ENCODE data around the gene ARHGEF19.

The ARHGEF19 gene

GRCh38 chr1:16158993-16159831 lies 53.2 kb downstream of the ARHGEF19 start:
- no peak overlapping the region for H3K4me3 ChIP-seq (ENCODE audit: low read length)
- no peaks in the 10 kb centered on the region for H3K9me3 ChIP-seq (ENCODE audit: control insufficient read depth, low read length)
- H3K27me3 ChIP-seq (ENCODE audit: control insufficient read depth, insufficient read depth, low read length) = no peaks in the 10 kb centered on the region
- H3K9ac ChIP-seq (ENCODE audit: low read length) = peak overlapping the region; percentile 27
- H3K36me3 ChIP-seq (ENCODE audit: control insufficient read depth, insufficient read depth, low read length) = no peaks in the 10 kb centered on the region
- peaks cover 43% of the 10 kb centered on the region for H3K4me1 ChIP-seq (ENCODE audit: control insufficient read depth, insufficient read depth, low read length)

- Histone ChIP-seq H3K9me3 (ENCODE audit: control insufficient read depth, low read length) (no peaks in the 10 kb centered on the region), H3K9ac (ENCODE audit: low read length) (no peak overlapping the region), H3K4me1 (ENCODE audit: control insufficient read depth, insufficient read depth, low read length) (peaks cover 51% of the 10 kb centered on the region), H3K36me3 (ENCODE audit: control insufficient read depth, insufficient read depth, low read length) (no peaks in the 10 kb centered on the region), H3K27me3 (ENCODE audit: control insufficient read depth, insufficient read depth, low read length) (no peaks in the 10 kb centered on the region), H3K4me3 (ENCODE audit: low read length) (no peak overlapping the region)
Measured at GRCh38 chr1:16158025-16158424, 54.4 kb downstream of the ARHGEF19 start.

- peaks cover 58% of the 10 kb centered on the region for H3K4me1 ChIP-seq (ENCODE audit: control insufficient read depth, insufficient read depth, low read length)
- H3K9ac ChIP-seq (ENCODE audit: low read length) = no peak overlapping the region
- H3K36me3 ChIP-seq (ENCODE audit: control insufficient read depth, insufficient read depth, low read length) = no peaks in the 10 kb centered on the region
- H3K27me3 ChIP-seq (ENCODE audit: control insufficient read depth, insufficient read depth, low read length) = no peaks in the 10 kb centered on the region
- no peaks in the 10 kb centered on the region for H3K9me3 ChIP-seq (ENCODE audit: control insufficient read depth, low read length)
- no peak overlapping the region for H3K4me3 ChIP-seq (ENCODE audit: low read length)
Measured at GRCh38 chr1:16156848-16157495, 55.5 kb downstream of the ARHGEF19 start.

- no peaks in the 10 kb centered on the region for H3K9me3 ChIP-seq (ENCODE audit: control insufficient read depth, low read length)
- peak within 1 kb of the TSS; percentile 79 for H3K9ac ChIP-seq (ENCODE audit: low read length)
- H3K4me3 ChIP-seq (ENCODE audit: low read length) = peak within 1 kb of the TSS; percentile 62
- H3K4me1 ChIP-seq (ENCODE audit: control insufficient read depth, insufficient read depth, low read length) = peaks cover 64% of the 10 kb centered on the region
- no peaks in the 10 kb centered on the region for H3K27me3 ChIP-seq (ENCODE audit: control insufficient read depth, insufficient read depth, low read length)
- H3K36me3 ChIP-seq (ENCODE audit: control insufficient read depth, insufficient read depth, low read length) = no peaks in the 10 kb centered on the region
Measured at GRCh38 chr1:16155537-16156410, 56.7 kb downstream of the ARHGEF19 start, which contains the start of gene EPHA2. Gene EPHA2, minus strand, starts transcription at chr1:16156069. Its CDS starts 137 bp downstream, at chr1:16155932.

- Histone ChIP-seq H3K4me1 (ENCODE audit: control insufficient read depth, insufficient read depth, low read length) (peaks cover 66% of the 10 kb centered on the region), H3K4me3 (ENCODE audit: low read length) (peak overlapping the region; percentile 62), H3K27me3 (ENCODE audit: control insufficient read depth, insufficient read depth, low read length) (no peaks in the 10 kb centered on the region), H3K9ac (ENCODE audit: low read length) (peak overlapping the region; percentile 79), H3K36me3 (ENCODE audit: control insufficient read depth, insufficient read depth, low read length) (peaks cover 7% of the 10 kb centered on the region), H3K9me3 (ENCODE audit: control insufficient read depth, low read length) (no peaks in the 10 kb centered on the region)
Measured at GRCh38 chr1:16153999-16154673, 58.3 kb downstream of the ARHGEF19 start.

GRCh38 chr1:16153096-16153998 lies 59.1 kb downstream of the ARHGEF19 start:
- H3K4me1 ChIP-seq (ENCODE audit: control insufficient read depth, insufficient read depth, low read length) = peaks cover 60% of the 10 kb centered on the region
- H3K36me3 ChIP-seq (ENCODE audit: control insufficient read depth, insufficient read depth, low read length) = peaks cover 7% of the 10 kb centered on the region
- H3K4me3 ChIP-seq (ENCODE audit: low read length) = peak overlapping the region; percentile 62
- peak overlapping the region; percentile 79 for H3K9ac ChIP-seq (ENCODE audit: low read length)
- no peaks in the 10 kb centered on the region for H3K9me3 ChIP-seq (ENCODE audit: control insufficient read depth, low read length)
- H3K27me3 ChIP-seq (ENCODE audit: control insufficient read depth, insufficient read depth, low read length) = no peaks in the 10 kb centered on the region

- no peaks in the 10 kb centered on the region for H3K9me3 ChIP-seq (ENCODE audit: control insufficient read depth, low read length)
- no peaks in the 10 kb centered on the region for H3K27me3 ChIP-seq (ENCODE audit: control insufficient read depth, insufficient read depth, low read length)
- H3K36me3 ChIP-seq (ENCODE audit: control insufficient read depth, insufficient read depth, low read length) = peaks cover 7% of the 10 kb centered on the region
- H3K4me3 ChIP-seq (ENCODE audit: low read length) = peak overlapping the region; percentile 62
- peaks cover 57% of the 10 kb centered on the region for H3K4me1 ChIP-seq (ENCODE audit: control insufficient read depth, insufficient read depth, low read length)
- H3K9ac ChIP-seq (ENCODE audit: low read length) = peak overlapping the region; percentile 79
Measured at GRCh38 chr1:16152481-16153087, 59.9 kb downstream of the ARHGEF19 start.

- Histone ChIP-seq H3K36me3 (ENCODE audit: control insufficient read depth, insufficient read depth, low read length) (peaks cover 7% of the 10 kb centered on the region), H3K4me1 (ENCODE audit: control insufficient read depth, insufficient read depth, low read length) (peaks cover 59% of the 10 kb centered on the region), H3K4me3 (ENCODE audit: low read length) (no peak overlapping the region), H3K27me3 (ENCODE audit: control insufficient read depth, insufficient read depth, low read length) (no peaks in the 10 kb centered on the region), H3K9me3 (ENCODE audit: control insufficient read depth, low read length) (no peaks in the 10 kb centered on the region), H3K9ac (ENCODE audit: low read length) (peak overlapping the region; percentile 6)
Measured at GRCh38 chr1:16151995-16152384, 60.5 kb downstream of the ARHGEF19 start.

- no peaks in the 10 kb centered on the region for H3K27me3 ChIP-seq (ENCODE audit: control insufficient read depth, insufficient read depth, low read length)
- H3K9me3 ChIP-seq (ENCODE audit: control insufficient read depth, low read length) = no peaks in the 10 kb centered on the region
- peak overlapping the region; percentile 6 for H3K9ac ChIP-seq (ENCODE audit: low read length)
- H3K36me3 ChIP-seq (ENCODE audit: control insufficient read depth, insufficient read depth, low read length) = peaks cover 7% of the 10 kb centered on the region
- H3K4me1 ChIP-seq (ENCODE audit: control insufficient read depth, insufficient read depth, low read length) = peaks cover 59% of the 10 kb centered on the region
- H3K4me3 ChIP-seq (ENCODE audit: low read length) = no peak overlapping the region
Measured at GRCh38 chr1:16151196-16151994, 61.1 kb downstream of the ARHGEF19 start.

- peak overlapping the region; percentile 6 for H3K9ac ChIP-seq (ENCODE audit: low read length)
- H3K4me3 ChIP-seq (ENCODE audit: low read length) = no peak overlapping the region
- H3K4me1 ChIP-seq (ENCODE audit: control insufficient read depth, insufficient read depth, low read length) = peaks cover 64% of the 10 kb centered on the region
- H3K9me3 ChIP-seq (ENCODE audit: control insufficient read depth, low read length) = no peaks in the 10 kb centered on the region
- peaks cover 7% of the 10 kb centered on the region for H3K36me3 ChIP-seq (ENCODE audit: control insufficient read depth, insufficient read depth, low read length)
- H3K27me3 ChIP-seq (ENCODE audit: control insufficient read depth, insufficient read depth, low read length) = no peaks in the 10 kb centered on the region
Measured at GRCh38 chr1:16150508-16150907, 61.9 kb downstream of the ARHGEF19 start.
